ENCODE measurements around the gene NTM.

- no peak for TF ChIP-seq SUZ12 (IDR thresholded peaks at IDR 0.05)
- no peak for TF ChIP-seq NFRKB (IDR thresholded peaks at IDR 0.05)
- TF ChIP-seq BHLHE40 (IDR thresholded peaks at IDR 0.05; ENCODE audit: borderline replicate concordance) = no peak
- TF ChIP-seq SP1 (IDR thresholded peaks at IDR 0.05) = no peak
- no peak for TF ChIP-seq TARDBP (IDR thresholded peaks at IDR 0.05)
- no peak for TF ChIP-seq ZNF384 (IDR thresholded peaks at IDR 0.05)
- TF ChIP-seq FOXA1 (IDR thresholded peaks at IDR 0.05) = no peak
- TF ChIP-seq ELF4 (IDR thresholded peaks at IDR 0.05) = no peak
- no peak for TF ChIP-seq HDGF (IDR thresholded peaks at IDR 0.05; ENCODE audit: borderline replicate concordance)
- TF ChIP-seq CTBP1 (IDR thresholded peaks at IDR 0.05; ENCODE audit: borderline replicate concordance) = no peak
- TF ChIP-seq FOXK2 (IDR thresholded peaks at IDR 0.05) = no peak
These were observed 562.3 kb downstream of the NTM start for GRCh38 chr11:131932584-131933325.
